Measurements from ENCODE around the gene PXN. TPM values are rescaled to one million over a fixed set of nuclear protein-coding genes. Genes with fewer than 3 reads are reported as not detected.
A peak's percentile ranks its signal among the peaks of the same experiment; 100 is the strongest.

Gene PXN

GRCh38 chr12:120168337-120168736, 97.2 kb downstream of the PXN start:
- Histone ChIP-seq H3K4me1 (ENCODE audit: control insufficient read depth, insufficient read depth, low read length) (no peaks in the 10 kb centered on the region), H3K27me3 (ENCODE audit: control insufficient read depth, insufficient read depth, low read length) (no peaks in the 10 kb centered on the region), H3K9ac (ENCODE audit: low read depth, low read length) (no peak overlapping the region), H3K4me3 (ENCODE audit: low read length) (no peak overlapping the region), H3K36me3 (ENCODE audit: insufficient read depth, low read length) (peaks cover 61% of the 10 kb centered on the region), H3K4me2 (ENCODE audit: low read length) (no peak overlapping the region), H3K9me3 (replicated peaks; ENCODE audit: low read length) (no peaks in the 10 kb centered on the region)

GRCh38 chr12:120167529-120168095, 97.9 kb downstream of the PXN start:
- H3K27me3 ChIP-seq (ENCODE audit: control insufficient read depth, insufficient read depth, low read length): no peaks in the 10 kb centered on the region
- no peak overlapping the region for H3K9ac ChIP-seq (ENCODE audit: low read depth, low read length)
- no peaks in the 10 kb centered on the region for H3K4me1 ChIP-seq (ENCODE audit: control insufficient read depth, insufficient read depth, low read length)
- no peak overlapping the region for H3K4me3 ChIP-seq (ENCODE audit: low read length)
- peaks cover 63% of the 10 kb centered on the region for H3K36me3 ChIP-seq (ENCODE audit: insufficient read depth, low read length)
- no peaks in the 10 kb centered on the region for H3K9me3 ChIP-seq (replicated peaks; ENCODE audit: low read length)
- no peak overlapping the region for H3K4me2 ChIP-seq (ENCODE audit: low read length)

- no peak overlapping the region for H3K9ac ChIP-seq (ENCODE audit: low read depth, low read length)
- H3K36me3 ChIP-seq (ENCODE audit: insufficient read depth, low read length): peaks cover 69% of the 10 kb centered on the region
- H3K4me3 ChIP-seq (ENCODE audit: low read length): no peak overlapping the region
- H3K27me3 ChIP-seq (ENCODE audit: control insufficient read depth, insufficient read depth, low read length): no peaks in the 10 kb centered on the region
- no peaks in the 10 kb centered on the region for H3K4me1 ChIP-seq (ENCODE audit: control insufficient read depth, insufficient read depth, low read length)
- H3K4me2 ChIP-seq (ENCODE audit: low read length): no peak overlapping the region
- H3K9me3 ChIP-seq (replicated peaks; ENCODE audit: low read length): no peaks in the 10 kb centered on the region
Observed at GRCh38 chr12:120164293-120164692, 101.2 kb downstream of the PXN start.

- Histone ChIP-seq H3K9ac (ENCODE audit: low read depth, low read length) (no peak overlapping the region), H3K4me2 (ENCODE audit: low read length) (no peak overlapping the region), H3K27me3 (ENCODE audit: control insufficient read depth, insufficient read depth, low read length) (no peaks in the 10 kb centered on the region), H3K4me1 (ENCODE audit: control insufficient read depth, insufficient read depth, low read length) (no peaks in the 10 kb centered on the region), H3K4me3 (ENCODE audit: low read length) (no peak overlapping the region), H3K9me3 (replicated peaks; ENCODE audit: low read length) (no peaks in the 10 kb centered on the region), H3K36me3 (ENCODE audit: insufficient read depth, low read length) (peaks cover 71% of the 10 kb centered on the region)
Observed at GRCh38 chr12:120162763-120163162, 102.8 kb downstream of the PXN start.

GRCh38 chr12:120161852-120162251, 103.7 kb downstream of the PXN start:
- no peak overlapping the region for H3K4me2 ChIP-seq (ENCODE audit: low read length)
- no peaks in the 10 kb centered on the region for H3K4me1 ChIP-seq (ENCODE audit: control insufficient read depth, insufficient read depth, low read length)
- peaks cover 76% of the 10 kb centered on the region for H3K36me3 ChIP-seq (ENCODE audit: insufficient read depth, low read length)
- no peaks in the 10 kb centered on the region for H3K9me3 ChIP-seq (replicated peaks; ENCODE audit: low read length)
- no peak overlapping the region for H3K9ac ChIP-seq (ENCODE audit: low read depth, low read length)
- no peaks in the 10 kb centered on the region for H3K27me3 ChIP-seq (ENCODE audit: control insufficient read depth, insufficient read depth, low read length)
- no peak overlapping the region for H3K4me3 ChIP-seq (ENCODE audit: low read length)

Small RNA genes within 50 kb of the gene (small RNA-seq; reads per million reads assigned to genes)
- gene RNU4-1 (280 reads per million, percentile 98 among the genes with 10 or more reads in this experiment), gene RNU4-2 (638 reads per million, percentile 99 among the genes with 10 or more reads in this experiment), gene RNU6-1088P (not detected)
